Stimulated activated naive CD8-positive, alpha-beta T cell treated with anti-CD3 and anti-CD28 coated beads, Interleukin-15, amount 100 ng/mL, for 72 hours (primary cell): ENCODE results near the gene MYO3B.

ENCODE experiments used
- ATAC-seq: fragments of 150-1000 bp; cut with Tn5 transposase; 2 replicates; pipeline ENCODE4 v1.10.0; 2021; ENCODE audit warnings: mild to moderate bottlenecking, moderate library complexity
- DNase-seq, 2 donors: peaks; one replicate each; pipeline ENCODE4 v3.0.0; 2021 to 2022
- H3K27ac Mint-ChIP-seq, 2 donors: one replicate each; pipeline ENCODE4 v1.8.0; 2022; ENCODE audit warnings: mild to moderate bottlenecking in 2 of 2, mixed read lengths in 2 of 2, moderate library complexity in 2 of 2
- H3K27me3 Mint-ChIP-seq: one replicate; pipeline ENCODE4 v1.8.0; 2022; ENCODE audit warnings: mixed read lengths
- H3K4me1 Mint-ChIP-seq: one replicate; pipeline ENCODE4 v1.8.0; 2022; ENCODE audit warnings: mild to moderate bottlenecking, mixed read lengths
- H3K4me3 Mint-ChIP-seq, 2 donors: one replicate each; pipeline ENCODE4 v1.8.0; 2022; ENCODE audit warnings: mild to moderate bottlenecking in 2 of 2, mixed read lengths in 2 of 2, moderate library complexity in 1 of 2
- H3K9me3 Mint-ChIP-seq, 2 donors: one replicate each; pipeline ENCODE4 v1.8.0; 2022; ENCODE audit warnings: mixed read lengths in 2 of 2

Gene MYO3B, protein sequence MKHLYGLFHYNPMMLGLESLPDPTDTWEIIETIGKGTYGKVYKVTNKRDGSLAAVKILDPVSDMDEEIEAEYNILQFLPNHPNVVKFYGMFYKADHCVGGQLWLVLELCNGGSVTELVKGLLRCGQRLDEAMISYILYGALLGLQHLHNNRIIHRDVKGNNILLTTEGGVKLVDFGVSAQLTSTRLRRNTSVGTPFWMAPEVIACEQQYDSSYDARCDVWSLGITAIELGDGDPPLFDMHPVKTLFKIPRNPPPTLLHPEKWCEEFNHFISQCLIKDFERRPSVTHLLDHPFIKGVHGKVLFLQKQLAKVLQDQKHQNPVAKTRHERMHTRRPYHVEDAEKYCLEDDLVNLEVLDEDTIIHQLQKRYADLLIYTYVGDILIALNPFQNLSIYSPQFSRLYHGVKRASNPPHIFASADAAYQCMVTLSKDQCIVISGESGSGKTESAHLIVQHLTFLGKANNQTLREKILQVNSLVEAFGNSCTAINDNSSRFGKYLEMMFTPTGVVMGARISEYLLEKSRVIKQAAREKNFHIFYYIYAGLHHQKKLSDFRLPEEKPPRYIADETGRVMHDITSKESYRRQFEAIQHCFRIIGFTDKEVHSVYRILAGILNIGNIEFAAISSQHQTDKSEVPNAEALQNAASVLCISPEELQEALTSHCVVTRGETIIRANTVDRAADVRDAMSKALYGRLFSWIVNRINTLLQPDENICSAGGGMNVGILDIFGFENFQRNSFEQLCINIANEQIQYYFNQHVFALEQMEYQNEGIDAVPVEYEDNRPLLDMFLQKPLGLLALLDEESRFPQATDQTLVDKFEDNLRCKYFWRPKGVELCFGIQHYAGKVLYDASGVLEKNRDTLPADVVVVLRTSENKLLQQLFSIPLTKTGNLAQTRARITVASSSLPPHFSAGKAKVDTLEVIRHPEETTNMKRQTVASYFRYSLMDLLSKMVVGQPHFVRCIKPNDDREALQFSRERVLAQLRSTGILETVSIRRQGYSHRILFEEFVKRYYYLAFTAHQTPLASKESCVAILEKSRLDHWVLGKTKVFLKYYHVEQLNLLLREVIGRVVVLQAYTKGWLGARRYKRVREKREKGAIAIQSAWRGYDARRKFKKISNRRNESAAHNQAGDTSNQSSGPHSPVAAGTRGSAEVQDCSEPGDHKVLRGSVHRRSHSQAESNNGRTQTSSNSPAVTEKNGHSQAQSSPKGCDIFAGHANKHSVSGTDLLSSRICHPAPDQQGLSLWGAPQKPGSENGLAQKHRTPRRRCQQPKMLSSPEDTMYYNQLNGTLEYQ (N-terminal part only)

DNA sequence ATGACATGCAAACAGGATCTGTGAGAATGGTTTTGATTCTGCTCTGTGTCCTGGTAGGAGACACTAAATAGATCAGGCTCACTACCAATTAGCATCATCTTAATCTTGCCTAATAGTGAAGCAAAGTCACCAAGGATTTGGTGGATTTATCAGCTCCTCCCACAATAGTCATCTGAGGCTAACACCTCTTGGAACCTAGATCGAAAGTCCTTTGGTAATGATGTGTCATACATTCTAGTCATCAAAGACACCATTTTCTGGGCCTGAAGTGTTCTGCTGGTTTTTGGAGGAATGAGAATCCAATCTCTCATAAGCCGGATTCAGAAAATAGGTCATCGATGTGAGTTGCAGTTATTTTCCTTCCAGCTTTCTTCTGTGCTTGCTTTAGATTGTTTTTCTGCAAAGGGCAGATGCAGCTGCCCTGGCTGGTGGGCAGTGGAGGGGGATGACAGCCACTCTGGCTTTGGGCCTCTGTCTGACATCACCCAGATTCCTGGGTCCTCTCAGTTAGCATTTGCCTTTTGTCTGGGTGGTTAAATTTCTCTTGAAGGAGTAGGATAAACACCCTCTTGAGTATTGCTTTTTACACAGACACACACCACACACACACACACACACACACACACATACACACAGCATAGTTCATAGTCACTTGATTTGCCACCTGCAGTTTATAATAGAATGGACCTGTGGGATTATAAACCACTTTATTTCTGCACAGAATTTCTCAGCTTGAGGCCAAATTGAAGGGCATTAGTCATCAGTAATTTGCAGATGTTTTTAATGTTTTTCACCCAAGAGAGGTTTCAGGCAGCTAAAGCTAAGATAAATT is at the start of gene MYO3B:
Gene MYO3B (plus strand): TSS at position 198 of the 832 bp plus-strand sequence. CDS start 141 bp downstream, at position 339.
- Mint-ChIP-seq H3K27me3 (no peaks in the 10 kb centered on the region), H3K27ac (no peak within 1 kb of the TSS), H3K9me3 (no peaks in the 10 kb centered on the region), H3K4me3 (no peak within 1 kb of the TSS), H3K4me1 (peaks cover 13% of the 10 kb centered on the region)
- ATAC-seq = peak; percentile 86
- DNase-seq = no peak

DNA sequence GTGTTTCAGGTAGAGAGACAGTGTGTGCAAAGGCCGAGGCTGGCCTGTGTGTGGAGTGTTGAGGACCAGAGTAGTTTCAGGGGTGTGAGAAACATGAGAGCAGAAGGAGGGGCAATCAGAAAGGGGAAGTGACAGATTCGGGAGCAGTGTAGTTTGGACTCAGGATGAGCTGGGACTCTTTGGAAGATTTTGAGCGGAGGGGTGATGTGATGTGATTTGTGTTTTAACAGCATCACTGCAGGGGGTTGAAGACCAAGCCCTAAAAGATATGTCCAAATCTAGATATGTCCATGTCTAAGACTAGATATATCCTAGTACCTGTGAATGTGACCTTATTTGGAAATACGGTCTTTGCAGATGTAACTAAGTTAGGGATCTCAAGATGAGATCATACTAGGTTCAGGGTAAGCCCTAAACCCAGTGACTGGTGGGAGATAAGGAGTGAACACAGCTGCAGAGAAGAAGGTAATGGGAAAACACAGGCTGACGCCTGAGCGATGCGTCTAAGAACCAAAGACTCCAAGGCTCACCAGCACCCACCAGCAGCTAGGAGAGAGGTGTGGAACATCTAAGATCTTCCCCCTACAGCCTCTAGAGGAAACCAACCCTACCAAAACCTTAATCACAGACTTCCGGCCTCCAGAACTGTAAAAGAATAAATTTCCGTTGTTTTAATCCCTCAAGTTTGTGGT is 38.5 kb upstream of the MYO3B start:
- no peak for DNase-seq
- H3K4me3 Mint-ChIP-seq = no peak overlapping the region
- peaks cover 0 to 4% of the 10 kb centered on the region in 2 donors for H3K9me3 Mint-ChIP-seq
- no peaks in the 10 kb centered on the region for H3K27me3 Mint-ChIP-seq
- ATAC-seq = no peak
- no peaks in the 10 kb centered on the region for H3K4me1 Mint-ChIP-seq
- H3K27ac Mint-ChIP-seq = no peak overlapping the region

DNA sequence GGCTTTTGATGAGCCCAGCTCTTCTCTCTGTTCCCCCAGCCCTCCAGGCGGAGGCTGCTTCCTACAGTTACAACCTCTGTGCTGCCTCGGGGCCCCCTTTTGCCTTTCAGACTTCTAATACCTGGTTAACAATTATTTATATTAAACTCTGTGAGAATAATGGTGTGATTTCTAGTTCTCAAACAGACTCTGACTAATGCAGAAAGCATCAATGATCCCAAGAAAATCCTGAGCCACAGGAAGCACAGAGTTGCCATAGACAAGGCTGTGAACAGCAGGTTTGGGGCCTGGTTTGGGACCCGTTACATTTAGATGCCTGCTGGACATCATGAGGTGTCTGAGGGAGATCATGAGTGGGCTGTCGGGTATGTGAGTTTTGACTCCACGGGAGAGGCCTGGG is 37.4 kb upstream of the MYO3B start:
- DNase-seq (no peak), ATAC-seq (no peak)
- H3K4me1 Mint-ChIP-seq = no peaks in the 10 kb centered on the region
- peak overlapping the region in 1 of 2 donors; percentile 45 for H3K27ac Mint-ChIP-seq
- no peaks in the 10 kb centered on the region for H3K9me3 Mint-ChIP-seq
- no peak overlapping the region for H3K4me3 Mint-ChIP-seq
- H3K27me3 Mint-ChIP-seq = no peaks in the 10 kb centered on the region

DNA sequence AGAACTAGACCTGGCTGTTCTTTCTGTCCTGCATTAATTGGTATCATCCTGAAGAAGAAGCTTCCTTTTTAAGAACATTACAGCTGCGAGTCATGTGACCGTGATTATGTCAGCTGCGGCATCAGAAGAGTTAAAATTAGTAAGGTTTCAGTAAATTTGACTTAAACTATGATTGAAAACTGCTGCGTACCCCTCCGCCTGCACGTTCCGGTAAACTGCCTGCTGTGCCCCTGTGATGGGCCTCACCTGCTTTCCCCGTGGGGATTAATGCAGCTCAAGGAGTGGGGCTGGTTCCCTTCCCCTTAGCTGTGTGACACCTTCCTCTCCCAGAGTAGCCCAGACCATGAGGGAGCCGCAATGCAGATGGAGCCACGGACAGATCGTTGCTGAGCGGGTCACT is 36.1 kb upstream of the MYO3B start:
- H3K9me3 Mint-ChIP-seq = no peaks in the 10 kb centered on the region
- DNase-seq (no peak), ATAC-seq (no peak)
- H3K27ac Mint-ChIP-seq = no peak overlapping the region
- no peak overlapping the region for H3K4me3 Mint-ChIP-seq
- no peaks in the 10 kb centered on the region for H3K4me1 Mint-ChIP-seq
- no peaks in the 10 kb centered on the region for H3K27me3 Mint-ChIP-seq

DNA sequence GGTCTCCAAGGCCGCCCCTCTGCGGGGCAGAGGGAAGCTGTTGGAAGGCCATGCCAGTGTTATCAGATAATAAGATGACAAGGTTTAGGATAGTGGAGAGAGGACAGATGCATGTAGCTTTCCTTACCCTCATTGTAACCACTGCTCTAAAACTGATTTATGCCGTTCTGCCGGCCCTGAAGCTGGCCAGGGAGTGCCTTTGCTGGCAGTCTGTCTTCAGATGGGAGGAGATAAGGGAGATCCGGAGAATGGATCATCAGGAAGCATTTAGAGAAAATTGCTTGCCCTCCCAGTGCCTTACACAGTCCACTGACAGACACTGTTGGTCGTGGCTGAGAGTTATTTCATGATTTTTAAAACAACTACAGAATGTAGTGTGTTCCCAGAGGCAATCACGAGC is 35.4 kb upstream of the MYO3B start:
- Mint-ChIP-seq H3K27me3 (no peaks in the 10 kb centered on the region), H3K27ac (no peak overlapping the region), H3K4me1 (no peaks in the 10 kb centered on the region), H3K9me3 (no peaks in the 10 kb centered on the region), H3K4me3 (no peak overlapping the region)
- no peak for ATAC-seq
- no peak for DNase-seq

DNA sequence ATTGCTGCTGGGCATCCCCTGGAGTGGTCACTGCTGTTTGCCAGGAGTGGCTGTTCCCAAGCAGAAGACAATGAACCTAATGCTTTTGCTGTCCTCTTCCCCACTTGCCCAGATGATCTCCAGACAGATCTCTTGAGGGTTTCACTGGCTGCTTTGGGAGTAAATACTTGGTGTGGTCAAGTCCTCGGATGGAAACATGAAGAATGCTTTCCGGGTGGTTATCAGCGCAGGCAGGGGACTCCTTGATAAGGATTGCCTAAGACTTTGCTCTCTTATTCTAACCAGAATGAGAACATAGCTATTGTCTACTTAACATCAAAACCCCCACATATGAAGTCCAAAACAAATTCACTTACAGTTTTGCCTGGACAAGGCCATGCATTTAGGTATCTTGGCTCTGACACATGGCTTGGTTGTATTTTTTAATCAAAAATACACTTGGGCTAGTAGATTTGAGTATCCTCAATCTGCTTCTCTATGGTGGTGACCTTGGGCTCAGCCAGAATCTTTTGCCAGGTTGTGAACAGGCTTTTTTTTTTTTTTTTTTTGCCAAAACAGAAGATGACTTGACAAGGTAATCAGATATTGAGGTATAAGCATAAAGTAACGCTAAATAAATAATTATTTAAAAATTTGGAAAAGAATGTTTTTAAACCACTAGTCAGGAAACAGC is 34.8 kb upstream of the MYO3B start:
- Mint-ChIP-seq H3K9me3 (no peaks in the 10 kb centered on the region), H3K4me3 (no peak overlapping the region), H3K4me1 (no peaks in the 10 kb centered on the region), H3K27me3 (no peaks in the 10 kb centered on the region), H3K27ac (no peak overlapping the region)
- DNase-seq = no peak
- ATAC-seq = no peak

DNA sequence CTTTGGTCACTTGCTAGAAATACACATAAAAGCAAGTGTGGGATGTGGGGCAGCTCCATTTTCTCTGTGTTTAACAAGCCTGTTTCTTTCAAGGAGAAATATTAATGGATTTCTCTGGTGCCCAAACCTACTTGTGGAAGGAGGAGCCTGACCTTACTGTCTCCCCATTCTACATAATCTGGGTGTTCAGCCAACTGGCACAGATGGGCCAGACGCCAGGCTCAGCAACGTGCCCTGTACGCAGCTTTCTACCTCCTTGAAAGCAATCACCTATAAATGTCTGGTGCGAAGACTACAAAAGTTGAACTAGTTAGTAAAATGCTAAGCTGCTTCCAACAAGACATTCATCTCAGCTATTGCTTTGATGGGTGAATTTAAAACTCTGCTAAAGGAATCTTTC is 33.2 kb upstream of the MYO3B start:
- H3K27me3 Mint-ChIP-seq = no peaks in the 10 kb centered on the region
- H3K9me3 Mint-ChIP-seq = no peaks in the 10 kb centered on the region
- DNase-seq (no peak), ATAC-seq (no peak)
- H3K27ac Mint-ChIP-seq = no peak overlapping the region
- no peak overlapping the region for H3K4me3 Mint-ChIP-seq
- no peaks in the 10 kb centered on the region for H3K4me1 Mint-ChIP-seq

DNA sequence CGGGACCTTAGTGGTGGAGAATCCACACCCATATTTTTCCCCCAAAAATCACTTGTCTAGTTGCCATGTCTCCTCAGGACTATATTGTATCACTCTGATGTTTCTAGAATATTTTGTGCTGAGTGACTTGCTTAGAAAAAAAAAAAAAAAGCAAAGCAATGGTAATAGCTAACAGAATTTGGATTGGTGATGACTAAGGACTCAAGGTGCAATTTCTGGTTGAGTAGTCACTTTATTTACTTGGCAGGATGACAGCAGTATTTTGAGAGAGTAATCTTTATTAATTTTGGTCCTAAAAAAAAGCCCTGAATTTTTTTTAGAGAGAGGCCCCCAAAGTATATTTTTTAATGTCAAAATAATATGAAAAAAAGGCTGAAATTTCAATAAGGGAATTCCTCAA is 32.8 kb upstream of the MYO3B start:
- Mint-ChIP-seq H3K27ac (no peak overlapping the region), H3K4me3 (no peak overlapping the region), H3K9me3 (no peaks in the 10 kb centered on the region), H3K4me1 (no peaks in the 10 kb centered on the region), H3K27me3 (no peaks in the 10 kb centered on the region)
- DNase-seq (no peak), ATAC-seq (no peak)

DNA sequence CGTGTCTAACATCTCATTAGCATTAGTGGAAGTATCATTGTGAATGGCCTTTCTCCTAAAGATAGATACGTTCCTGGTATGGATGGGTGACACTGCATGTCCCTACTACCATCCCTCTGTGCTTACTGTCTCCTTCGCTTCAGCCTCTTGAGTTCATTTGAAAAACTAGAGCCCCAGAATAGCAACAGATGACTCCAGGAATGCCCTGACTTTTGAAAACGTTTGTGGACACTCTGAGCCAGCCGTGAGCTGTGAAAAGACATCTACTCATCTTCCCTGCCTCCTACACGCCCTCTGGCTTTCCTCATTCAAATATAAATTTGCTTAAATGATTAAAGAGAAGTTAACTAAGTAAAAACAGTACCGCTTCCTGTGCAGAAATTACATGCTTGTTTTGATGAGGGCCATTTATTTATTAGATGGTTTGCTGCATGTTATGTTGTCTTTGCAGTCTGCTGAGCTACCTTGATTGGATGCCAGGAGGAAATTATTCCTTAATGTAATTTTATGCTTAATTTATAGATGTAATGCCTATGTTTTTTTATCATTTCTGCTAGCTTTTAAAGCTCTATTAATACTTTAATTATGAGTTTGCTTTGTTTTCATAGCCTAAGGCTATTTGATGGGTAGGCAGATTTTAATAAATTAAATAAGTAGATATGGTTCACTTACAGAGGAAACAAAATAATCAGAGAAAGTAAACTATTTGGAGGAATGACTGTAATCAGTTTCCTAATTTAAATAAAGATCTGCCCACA is 32.1 kb upstream of the MYO3B start:
- no peak overlapping the region for H3K27ac Mint-ChIP-seq
- no peaks in the 10 kb centered on the region for H3K27me3 Mint-ChIP-seq
- H3K9me3 Mint-ChIP-seq = no peaks in the 10 kb centered on the region
- DNase-seq (no peak), ATAC-seq (no peak)
- no peaks in the 10 kb centered on the region for H3K4me1 Mint-ChIP-seq
- H3K4me3 Mint-ChIP-seq = no peak overlapping the region

DNA sequence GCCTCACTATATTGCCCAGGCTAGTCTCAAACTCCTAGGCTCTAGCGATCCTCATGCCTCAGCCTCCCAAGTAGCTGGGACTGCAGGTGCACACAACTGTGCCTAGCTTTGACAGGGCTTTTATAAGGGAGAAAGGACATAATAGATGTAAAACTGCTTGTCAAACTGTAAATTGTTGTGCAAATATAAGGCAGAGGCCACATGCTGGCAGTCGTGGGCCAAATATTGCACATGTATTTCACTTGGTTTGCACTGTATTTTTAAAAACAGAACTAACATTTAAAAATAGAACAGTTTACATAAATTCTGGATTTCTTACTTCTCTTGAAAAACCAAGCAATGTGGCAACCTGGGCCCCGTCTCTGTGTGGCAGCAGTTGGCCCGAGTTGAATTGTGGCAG is 31.2 kb upstream of the MYO3B start:
- Mint-ChIP-seq H3K4me3 (no peak overlapping the region), H3K4me1 (no peaks in the 10 kb centered on the region), H3K27ac (no peak overlapping the region), H3K9me3 (no peaks in the 10 kb centered on the region), H3K27me3 (no peaks in the 10 kb centered on the region)
- DNase-seq (no peak), ATAC-seq (no peak)

DNA sequence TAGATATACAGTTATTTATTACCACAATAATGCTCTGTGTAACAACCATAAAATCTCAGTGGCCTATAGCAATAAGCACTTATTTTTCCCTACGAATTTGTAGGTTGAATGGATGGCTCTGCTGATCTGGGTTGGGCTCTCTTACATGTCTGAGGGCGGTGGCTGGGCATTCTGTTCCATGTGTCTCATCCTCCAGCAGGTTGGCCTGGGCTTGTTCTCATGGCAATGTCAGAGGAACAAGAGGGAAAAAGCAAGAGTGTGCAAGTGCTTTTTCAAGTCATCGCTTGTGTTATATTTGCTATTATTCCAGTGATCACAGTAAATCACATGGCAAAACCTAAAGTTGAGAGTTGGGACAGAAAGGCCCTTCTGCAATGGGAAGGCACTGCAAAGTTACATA is 30.4 kb upstream of the MYO3B start:
- no peak overlapping the region for H3K27ac Mint-ChIP-seq
- H3K9me3 Mint-ChIP-seq = peaks cover 0 to 7% of the 10 kb centered on the region in 2 donors
- ATAC-seq (no peak), DNase-seq (no peak)
- H3K4me1 Mint-ChIP-seq = no peaks in the 10 kb centered on the region
- no peaks in the 10 kb centered on the region for H3K27me3 Mint-ChIP-seq
- no peak overlapping the region for H3K4me3 Mint-ChIP-seq

DNA sequence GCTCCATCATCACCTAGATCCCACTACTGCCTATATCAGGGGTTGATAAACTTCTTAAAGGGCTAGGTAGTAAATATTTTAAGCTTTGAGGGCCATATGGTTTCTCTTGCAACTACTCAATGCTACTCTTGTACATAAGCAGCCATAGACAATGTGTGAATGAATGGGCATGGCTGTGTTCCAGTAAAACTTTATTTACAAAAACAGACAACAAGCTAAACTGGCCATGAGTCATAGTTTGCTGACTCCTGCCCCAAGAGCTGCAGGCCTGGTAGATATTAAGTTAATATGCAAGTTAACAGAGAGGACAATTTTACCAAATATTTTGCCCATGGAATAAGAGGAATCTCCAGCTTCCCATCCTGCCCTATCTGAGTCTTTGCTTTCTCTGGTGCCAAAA is 29.8 kb upstream of the MYO3B start:
- Mint-ChIP-seq H3K4me3 (no peak overlapping the region), H3K9me3 (peaks cover 0 to 7% of the 10 kb centered on the region in 2 donors), H3K27me3 (no peaks in the 10 kb centered on the region), H3K27ac (no peak overlapping the region), H3K4me1 (no peaks in the 10 kb centered on the region)
- ATAC-seq (no peak), DNase-seq (no peak)

DNA sequence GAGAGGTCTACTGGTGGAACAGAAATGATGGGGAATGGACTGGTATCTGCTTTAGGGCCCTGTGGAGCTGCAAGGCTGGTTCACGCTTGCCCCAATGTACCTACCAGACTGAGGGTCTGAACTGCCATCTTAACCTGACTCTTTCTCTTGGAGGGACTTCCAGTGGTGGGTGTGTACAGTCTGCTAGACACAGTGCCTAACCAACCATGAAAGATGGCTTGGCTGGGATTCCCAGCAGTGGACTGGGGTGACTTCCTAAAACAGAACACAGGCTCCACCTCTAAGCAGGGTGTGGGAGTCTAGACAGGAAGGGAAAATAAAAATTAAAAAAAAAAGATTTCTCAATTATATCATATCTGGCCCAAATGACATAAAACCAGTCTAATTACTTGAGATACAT is 25.5 kb upstream of the MYO3B start:
- no peak for DNase-seq
- Mint-ChIP-seq H3K4me3 (no peak overlapping the region), H3K4me1 (no peaks in the 10 kb centered on the region), H3K27ac (no peak overlapping the region), H3K9me3 (peaks cover 0 to 7% of the 10 kb centered on the region in 2 donors), H3K27me3 (peaks cover 6% of the 10 kb centered on the region)
- no peak for ATAC-seq
